Fibroblast of pulmonary artery (primary cell): ENCODE measurements around the gene EHMT1.

Source experiments
- DNase-seq: peaks from one replicate; pipeline ENCODE4 v3.0.0-alpha.2; 2010; ENCODE audit warnings: low read depth
- H3K4me3 ChIP-seq: replicated peaks from 2 replicates; pipeline ENCODE4 v1.5.1; 2011; ENCODE audit warnings: low read depth, mild to moderate bottlenecking, control low read depth, low read length, moderate library complexity
- TF ChIP-seq, protein P1 (sequence below): IDR thresholded peaks from 2 replicates; pipeline ENCODE4 v1.5.1; 2011; ENCODE audit warnings: mild to moderate bottlenecking, control low read depth, low read length, inconsistent platforms; ENCODE audit errors: missing control alignments

The EHMT1 gene

DNA sequence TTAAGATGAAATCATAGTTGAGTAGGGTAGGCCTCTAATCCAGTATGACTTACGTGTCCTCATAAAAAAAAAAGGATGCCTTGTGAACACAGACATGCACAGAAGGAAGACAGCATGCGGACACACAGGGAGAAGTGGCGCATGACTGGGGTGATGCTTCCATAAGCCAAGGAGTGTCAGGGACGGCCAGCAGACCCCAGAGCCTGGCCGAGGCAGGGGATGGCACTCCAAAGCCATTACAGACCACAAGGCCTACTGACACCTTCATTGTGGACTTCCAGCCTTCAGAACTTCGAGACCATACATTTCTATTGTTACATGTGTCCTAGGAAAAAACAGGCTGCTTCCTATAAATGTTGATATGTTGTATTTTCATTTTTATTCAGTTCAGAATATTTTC is 19.9 kb downstream of the EHMT1 start:
- no peak overlapping the region for H3K4me3 ChIP-seq
- DNase-seq, result no peak
- TF ChIP-seq, protein P1, sequence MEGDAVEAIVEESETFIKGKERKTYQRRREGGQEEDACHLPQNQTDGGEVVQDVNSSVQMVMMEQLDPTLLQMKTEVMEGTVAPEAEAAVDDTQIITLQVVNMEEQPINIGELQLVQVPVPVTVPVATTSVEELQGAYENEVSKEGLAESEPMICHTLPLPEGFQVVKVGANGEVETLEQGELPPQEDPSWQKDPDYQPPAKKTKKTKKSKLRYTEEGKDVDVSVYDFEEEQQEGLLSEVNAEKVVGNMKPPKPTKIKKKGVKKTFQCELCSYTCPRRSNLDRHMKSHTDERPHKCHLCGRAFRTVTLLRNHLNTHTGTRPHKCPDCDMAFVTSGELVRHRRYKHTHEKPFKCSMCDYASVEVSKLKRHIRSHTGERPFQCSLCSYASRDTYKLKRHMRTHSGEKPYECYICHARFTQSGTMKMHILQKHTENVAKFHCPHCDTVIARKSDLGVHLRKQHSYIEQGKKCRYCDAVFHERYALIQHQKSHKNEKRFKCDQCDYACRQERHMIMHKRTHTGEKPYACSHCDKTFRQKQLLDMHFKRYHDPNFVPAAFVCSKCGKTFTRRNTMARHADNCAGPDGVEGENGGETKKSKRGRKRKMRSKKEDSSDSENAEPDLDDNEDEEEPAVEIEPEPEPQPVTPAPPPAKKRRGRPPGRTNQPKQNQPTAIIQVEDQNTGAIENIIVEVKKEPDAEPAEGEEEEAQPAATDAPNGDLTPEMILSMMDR, result no peak

DNA sequence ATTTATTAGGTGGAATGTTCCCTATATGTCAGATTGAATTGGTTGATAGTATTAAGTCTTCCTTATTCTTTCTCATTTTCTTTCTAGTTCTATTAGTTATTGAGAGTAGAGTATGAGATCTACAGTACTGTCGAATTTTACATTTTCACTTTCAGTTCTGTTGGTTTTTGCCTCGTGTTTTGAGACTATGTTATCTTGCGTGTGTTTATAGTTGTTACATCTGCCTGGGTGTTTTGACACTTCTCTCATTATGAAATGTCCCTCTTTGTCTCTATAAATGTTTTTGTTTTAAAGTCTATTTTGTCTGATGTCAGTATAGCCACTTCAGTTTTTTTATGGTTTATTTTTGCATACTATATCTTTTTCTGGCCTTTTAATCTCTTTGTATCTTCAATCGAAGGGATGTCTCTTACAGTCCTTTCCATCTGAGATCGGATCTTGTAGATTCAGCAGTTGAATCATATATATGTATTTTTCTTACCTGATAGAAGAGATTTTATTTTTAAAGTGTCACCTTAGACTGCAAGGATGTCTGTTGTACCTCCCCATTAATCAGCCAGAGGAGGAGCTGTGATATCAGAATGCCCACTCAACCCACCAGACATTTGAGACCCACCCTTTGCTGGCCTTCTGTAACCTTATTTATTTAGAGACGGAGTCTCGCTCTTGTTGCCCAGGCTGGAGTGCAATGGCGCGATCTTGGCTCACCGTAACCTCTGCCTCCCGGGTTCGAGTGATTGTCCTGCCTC is 20.7 kb downstream of the EHMT1 start:
- DNase-seq, result no peak
- TF ChIP-seq, protein P1, result no peak
- no peak overlapping the region for H3K4me3 ChIP-seq

DNA sequence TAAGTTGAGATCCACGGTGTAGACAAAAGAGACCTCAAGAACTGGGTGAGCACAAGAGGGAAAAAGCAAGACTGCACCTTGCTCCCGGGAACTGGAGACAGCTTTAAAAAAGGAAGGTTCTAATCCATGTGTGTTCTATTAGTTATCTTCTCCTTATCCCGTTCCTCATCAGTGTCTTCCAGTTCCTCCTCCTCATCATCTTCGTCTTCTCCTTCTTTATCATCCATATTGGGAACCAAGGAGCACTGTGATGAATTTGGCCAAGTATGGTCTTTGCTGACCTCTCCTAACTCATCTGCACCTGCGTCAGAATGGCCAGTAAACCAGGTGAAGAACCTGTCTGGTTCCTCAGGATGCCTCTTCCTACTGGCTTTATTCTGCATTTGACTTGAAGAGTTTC is 22.1 kb downstream of the EHMT1 start:
- TF ChIP-seq, protein P1, result no peak
- DNase-seq, result no peak
- H3K4me3 ChIP-seq, result no peak overlapping the region

DNA sequence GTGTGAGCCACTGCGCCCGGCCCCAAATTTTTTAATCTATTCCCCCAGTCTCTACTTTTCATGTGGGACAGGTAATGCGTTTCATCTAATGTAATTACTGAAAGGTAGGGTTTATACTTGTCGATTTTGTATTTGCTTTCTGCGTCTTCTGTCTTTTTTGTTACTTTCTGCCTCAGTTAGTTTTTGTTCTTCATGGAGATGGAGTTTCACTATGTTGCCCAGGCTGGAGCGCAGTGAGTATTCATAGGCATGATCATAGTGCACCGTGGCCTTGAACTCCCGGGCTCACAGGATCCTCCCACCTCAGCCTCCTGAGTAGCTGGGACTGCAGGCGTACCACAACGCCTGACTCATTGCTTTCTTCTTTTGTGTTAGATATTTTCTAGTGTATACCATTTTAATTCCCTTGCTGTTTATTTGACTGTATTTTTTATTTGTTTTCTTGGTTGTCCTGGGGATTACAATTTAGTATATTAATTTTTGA is 23.4 kb downstream of the EHMT1 start:
- H3K4me3 ChIP-seq, result no peak overlapping the region
- TF ChIP-seq, protein P1, result no peak
- DNase-seq, result no peak

DNA sequence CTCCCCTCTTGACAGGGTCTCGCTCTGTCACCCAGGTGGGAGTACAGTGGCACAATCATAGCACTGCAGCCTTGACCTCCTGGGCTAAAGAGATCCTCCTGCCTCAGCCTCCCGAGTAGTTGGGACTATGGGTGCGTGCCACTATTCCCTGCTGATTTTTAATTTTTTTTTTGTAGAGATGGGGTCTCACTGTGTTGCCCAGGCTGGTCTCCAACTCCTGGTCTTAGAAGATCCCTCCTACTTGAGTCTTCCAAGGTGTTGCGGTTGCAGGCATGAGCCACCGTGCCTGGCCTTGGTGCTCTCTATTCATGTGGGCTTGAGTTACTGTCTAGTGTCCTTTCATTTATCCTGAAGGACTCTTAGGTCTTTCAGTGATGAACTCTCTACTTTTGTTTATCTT is 24.1 kb downstream of the EHMT1 start:
- no peak overlapping the region for H3K4me3 ChIP-seq
- TF ChIP-seq, protein P1, result no peak
- DNase-seq, result no peak

DNA sequence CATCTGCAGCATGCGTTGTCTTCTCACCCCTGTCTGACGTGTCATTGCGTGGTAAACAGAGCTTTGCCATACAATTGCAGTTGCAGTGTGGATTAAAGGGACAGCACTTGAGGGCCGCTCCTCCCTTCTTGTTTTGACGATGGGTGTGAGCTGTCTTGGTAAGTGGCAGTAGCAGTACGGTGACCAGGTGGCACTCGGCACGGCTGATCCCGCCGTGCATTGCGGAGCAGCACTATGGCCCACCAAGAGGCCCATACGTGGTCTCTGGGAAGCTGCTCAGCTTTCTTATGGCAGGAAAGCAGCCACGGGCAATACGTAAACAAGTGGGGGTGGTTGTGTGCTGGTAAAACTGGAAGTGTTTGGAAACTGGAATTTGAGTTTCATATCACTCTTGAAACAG is 25.1 kb downstream of the EHMT1 start:
- DNase-seq, result no peak
- TF ChIP-seq, protein P1, result no peak
- no peak overlapping the region for H3K4me3 ChIP-seq

DNA sequence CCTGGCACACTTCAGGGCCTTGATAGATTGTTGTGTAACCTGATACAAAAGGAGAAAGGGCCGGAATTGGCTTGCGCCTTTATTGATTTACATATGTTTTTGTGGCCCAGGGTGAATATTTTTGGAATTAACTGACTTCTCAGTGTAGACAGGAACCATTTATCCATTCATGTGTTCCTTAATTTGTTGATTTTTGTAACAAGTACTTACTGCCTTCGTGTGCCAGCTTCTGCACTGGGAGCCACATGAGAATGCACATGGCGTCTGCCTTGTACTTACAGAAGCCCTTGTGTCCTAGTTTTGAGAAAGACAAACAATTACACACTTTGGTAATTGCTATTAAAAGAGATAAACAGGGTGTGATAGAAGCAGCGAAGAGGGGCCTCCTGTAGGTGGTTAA is 26.4 kb downstream of the EHMT1 start:
- TF ChIP-seq, protein P1, result no peak
- H3K4me3 ChIP-seq, result no peak overlapping the region
- DNase-seq, result no peak
